Trophoblast cell (in vitro differentiated cells and primary cell): ENCODE data around the gene LRRN4CL.

Source experiments
- DNase-seq, 2 donors: peaks; one replicate each; pipeline ENCODE4 v3.0.0-alpha.2; 2016
- H2AFZ ChIP-seq: 2 replicates; pipeline ENCODE4 v1.6.1; 2013; ENCODE audit warnings: low read length, moderate library complexity, mild to moderate bottlenecking; ENCODE audit not compliant: insufficient read depth, poor library complexity
- H2AK5ac ChIP-seq: 2 replicates; pipeline ENCODE4 v1.6.1; 2013; ENCODE audit warnings: mild to moderate bottlenecking, low read length
- H2BK120ac ChIP-seq: 2 replicates; pipeline ENCODE4 v1.6.1; 2013; ENCODE audit warnings: low read length, mild to moderate bottlenecking, moderate library complexity; ENCODE audit not compliant: insufficient read depth, poor library complexity
- H2BK12ac ChIP-seq: 2 replicates; pipeline ENCODE4 v1.6.1; 2013; ENCODE audit warnings: mild to moderate bottlenecking, low read length, moderate library complexity
- H2BK5ac ChIP-seq: 2 replicates; pipeline ENCODE4 v1.6.1; 2013; ENCODE audit warnings: low read length, low read depth, moderate library complexity, mild to moderate bottlenecking; ENCODE audit not compliant: poor library complexity
- H3K14ac ChIP-seq: 2 replicates; pipeline ENCODE4 v1.6.1; 2013; ENCODE audit warnings: mild to moderate bottlenecking, low read length
- H3K18ac ChIP-seq: 2 replicates; pipeline ENCODE4 v1.6.1; 2013; ENCODE audit warnings: mild to moderate bottlenecking, low read length
- H3K23ac ChIP-seq: 2 replicates; pipeline ENCODE4 v1.6.1; 2013; ENCODE audit warnings: low read length
- H3K27ac ChIP-seq: 2 replicates; pipeline ENCODE4 v1.5.1; 2013; ENCODE audit warnings: low read depth, mild to moderate bottlenecking, inconsistent platforms, low read length, moderate library complexity
- H3K27me3 ChIP-seq: 2 replicates; pipeline ENCODE4 v1.6.1; 2013; ENCODE audit warnings: inconsistent platforms, mild to moderate bottlenecking, low read length, moderate library complexity; ENCODE audit not compliant: insufficient read depth
- H3K36me3 ChIP-seq, 2 experiments: 1 replicate in 1 of 2; 2 replicates in 1 of 2; pipeline ENCODE4 v1.6.1; 2013; ENCODE audit warnings: low read length in 2 of 2, mild to moderate bottlenecking in 2 of 2, moderate library complexity in 1 of 2; ENCODE audit not compliant: insufficient read depth in 2 of 2, control insufficient read depth in 1 of 2
- H3K4ac ChIP-seq: 2 replicates; pipeline ENCODE4 v1.6.1; 2013; ENCODE audit warnings: low read depth, mild to moderate bottlenecking, low read length, moderate library complexity
- H3K4me1 ChIP-seq, 2 experiments: 1 replicate in 1 of 2; 2 replicates in 1 of 2; pipeline ENCODE4 v1.6.1; 2013; ENCODE audit warnings: low read length in 2 of 2, mild to moderate bottlenecking in 2 of 2, moderate library complexity in 1 of 2; ENCODE audit not compliant: insufficient read depth in 2 of 2, control insufficient read depth in 1 of 2
- H3K4me2 ChIP-seq: 2 replicates; pipeline ENCODE4 v1.6.1; 2013; ENCODE audit warnings: inconsistent platforms, mild to moderate bottlenecking, low read length, moderate library complexity
- H3K4me3 ChIP-seq: 2 replicates; pipeline ENCODE4 v1.5.1; 2013; ENCODE audit warnings: mild to moderate bottlenecking, low read depth, low read length, inconsistent platforms
- H3K79me1 ChIP-seq: one replicate; pipeline ENCODE4 v1.6.1; 2013; ENCODE audit warnings: low read length
- H3K79me2 ChIP-seq: 2 replicates; pipeline ENCODE4 v1.6.1; 2013; ENCODE audit warnings: low read length, mild to moderate bottlenecking; ENCODE audit not compliant: control insufficient read depth, insufficient read depth, poor library complexity
- H3K9ac ChIP-seq: 2 replicates; pipeline ENCODE4 v1.6.1; 2013; ENCODE audit warnings: mild to moderate bottlenecking, low read length
- H3K9me3 ChIP-seq: 2 replicates; pipeline ENCODE4 v1.6.1; 2013; ENCODE audit warnings: low read depth, mild to moderate bottlenecking, control low read depth, inconsistent platforms, low read length; ENCODE audit not compliant: insufficient read depth
- H4K12ac ChIP-seq: 2 replicates; pipeline ENCODE4 v1.6.1; 2013; ENCODE audit warnings: low read depth, mild to moderate bottlenecking, low read length, moderate library complexity
- H4K8ac ChIP-seq: 2 replicates; pipeline ENCODE4 v1.6.1; 2013; ENCODE audit warnings: low read depth, mild to moderate bottlenecking, low read length, moderate library complexity
- H4K91ac ChIP-seq: one replicate; pipeline ENCODE4 v1.6.1; 2013; ENCODE audit warnings: low read depth, mild to moderate bottlenecking, low read length, moderate library complexity
- WGBS: extraction: QIAGEN DNeasy Blood & Tissue Kit; methylation state at CpG from one replicate; pipeline ENCODE4 v1.1.7; 2013; ENCODE audit warnings: missing lambda C conversion rate; ENCODE audit not compliant: insufficient read length, insufficient coverage; ENCODE audit errors: extremely low coverage; 5-methylcytosine and 5-hydroxymethylcytosine counted together

LRRN4CL gene

DNA sequence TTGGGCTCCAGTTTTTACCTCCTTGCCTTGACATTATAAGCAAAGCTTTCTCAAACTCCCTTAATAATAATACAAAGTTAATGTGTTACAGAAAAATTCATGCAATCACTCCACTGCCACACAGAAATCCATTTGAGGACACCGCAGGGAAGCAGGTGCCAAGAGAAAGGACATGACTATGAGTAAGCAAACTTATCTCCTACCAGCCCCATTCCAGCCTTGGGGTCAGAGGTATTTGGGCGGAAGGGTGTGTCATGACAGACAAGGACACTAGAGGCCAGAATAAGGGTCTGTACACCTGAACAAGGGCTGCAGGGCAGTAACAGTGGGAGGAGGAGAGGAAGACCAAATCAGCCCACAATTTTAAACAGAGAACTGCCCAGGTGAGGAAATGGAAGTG lies 24.0 kb upstream of the LRRN4CL start:
- Histone ChIP-seq H3K14ac (no peak overlapping the region), H2BK12ac (no peak overlapping the region), H2AK5ac (no peak overlapping the region), H2BK5ac (no peak overlapping the region), H2BK120ac (no peak overlapping the region), H3K36me3 (peaks cover 26 to 54% of the 10 kb centered on the region in 2 experiments), H3K4me3 (no peak overlapping the region), H3K23ac (no peak overlapping the region), H3K27me3 (no peaks in the 10 kb centered on the region), H3K18ac (no peak overlapping the region), H3K9me3 (peaks cover 1% of the 10 kb centered on the region), H3K27ac (no peak overlapping the region), H3K9ac (no peak overlapping the region), H4K12ac (no peak overlapping the region), H3K79me1 (peaks cover 15% of the 10 kb centered on the region), H3K4me1 (peaks cover 7 to 11% of the 10 kb centered on the region in 2 experiments), H2AFZ (no peak overlapping the region), H3K79me2 (peaks cover 8% of the 10 kb centered on the region), H4K8ac (no peak overlapping the region), H3K4ac (no peak overlapping the region), H4K91ac (no peak overlapping the region), H3K4me2 (no peak overlapping the region)
- WGBS: no CpG with 5 or more reads among the region's 2 CpGs
- peak; percentile 78 to 86 for DNase-seq

DNA sequence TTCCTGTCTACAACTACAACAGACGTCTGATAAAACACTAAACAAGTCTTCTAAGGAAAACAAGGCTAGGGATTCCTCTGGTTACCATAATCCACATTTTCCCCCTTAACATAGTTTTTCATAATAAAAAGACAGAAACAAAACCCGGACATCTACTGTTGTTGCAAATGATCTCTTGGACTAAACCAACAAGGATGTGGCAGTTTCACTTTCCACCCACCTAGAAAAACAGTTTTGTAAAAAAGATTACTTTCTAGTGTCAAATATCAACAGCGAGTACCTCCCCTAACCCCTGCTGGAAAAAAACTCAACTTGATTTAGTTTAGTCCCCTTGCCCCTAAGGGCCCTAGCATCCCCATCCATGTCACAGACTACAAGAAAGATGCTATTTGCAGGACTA lies 23.5 kb upstream of the LRRN4CL start:
- H2BK12ac ChIP-seq: no peak overlapping the region
- no peak overlapping the region for H4K8ac ChIP-seq
- no CpG with 5 or more reads among the region's 3 CpGs for WGBS
- DNase-seq: no peak
- no peak overlapping the region for H4K12ac ChIP-seq
- H2BK120ac ChIP-seq: no peak overlapping the region
- no peak overlapping the region for H2BK5ac ChIP-seq
- peaks cover 15% of the 10 kb centered on the region for H3K79me1 ChIP-seq
- no peak overlapping the region for H3K18ac ChIP-seq
- H3K23ac ChIP-seq: no peak overlapping the region
- H3K4me1 ChIP-seq: peaks cover 11 to 15% of the 10 kb centered on the region in 2 experiments
- H3K36me3 ChIP-seq: peaks cover 24 to 50% of the 10 kb centered on the region in 2 experiments
- H2AFZ ChIP-seq: no peak overlapping the region
- peaks cover 8% of the 10 kb centered on the region for H3K79me2 ChIP-seq
- no peak overlapping the region for H2AK5ac ChIP-seq
- H3K4me2 ChIP-seq: no peak overlapping the region
- no peaks in the 10 kb centered on the region for H3K27me3 ChIP-seq
- no peak overlapping the region for H3K9ac ChIP-seq
- no peak overlapping the region for H3K4ac ChIP-seq
- no peak overlapping the region for H3K4me3 ChIP-seq
- H3K14ac ChIP-seq: no peak overlapping the region
- peaks cover 1% of the 10 kb centered on the region for H3K9me3 ChIP-seq
- H4K91ac ChIP-seq: no peak overlapping the region
- no peak overlapping the region for H3K27ac ChIP-seq

DNA sequence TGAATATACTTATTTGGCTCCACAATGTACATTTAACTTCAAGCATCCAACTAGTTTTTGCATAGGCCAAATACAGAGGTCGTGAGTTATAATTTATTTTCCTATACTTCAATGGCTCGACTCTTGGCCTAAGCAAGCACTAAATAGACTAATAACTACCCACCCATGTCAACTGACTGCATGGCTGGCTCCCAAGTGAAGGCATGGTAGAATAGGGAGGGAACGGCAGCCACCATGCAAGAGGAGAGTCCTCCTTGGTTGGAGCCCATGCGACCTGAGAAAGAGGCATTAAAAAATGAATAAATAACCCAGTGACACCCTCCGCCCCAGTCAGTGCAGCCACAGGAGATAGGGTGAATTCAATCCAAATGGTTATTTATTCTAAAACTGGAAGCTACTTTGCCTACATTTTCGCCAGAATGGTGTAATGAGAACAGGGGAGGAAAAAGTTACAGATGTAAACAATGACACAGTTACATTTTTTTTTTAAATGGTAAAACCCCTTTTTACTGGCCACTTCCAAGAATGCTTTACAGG lies 23.0 kb upstream of the LRRN4CL start:
- no peak for DNase-seq
- H3K27ac ChIP-seq: no peak overlapping the region
- peaks cover 15% of the 10 kb centered on the region for H3K79me1 ChIP-seq
- H3K9me3 ChIP-seq: peaks cover 1% of the 10 kb centered on the region
- no peak overlapping the region for H3K18ac ChIP-seq
- WGBS: no CpG with 5 or more reads among the region's 6 CpGs
- no peak overlapping the region for H3K4ac ChIP-seq
- H4K91ac ChIP-seq: no peak overlapping the region
- H2AFZ ChIP-seq: no peak overlapping the region
- H3K79me2 ChIP-seq: peaks cover 8% of the 10 kb centered on the region
- peaks cover 12 to 17% of the 10 kb centered on the region in 2 experiments for H3K4me1 ChIP-seq
- H3K9ac ChIP-seq: no peak overlapping the region
- H4K12ac ChIP-seq: no peak overlapping the region
- no peak overlapping the region for H2BK5ac ChIP-seq
- H3K27me3 ChIP-seq: no peaks in the 10 kb centered on the region
- H3K14ac ChIP-seq: no peak overlapping the region
- H2AK5ac ChIP-seq: no peak overlapping the region
- H3K23ac ChIP-seq: no peak overlapping the region
- H3K4me2 ChIP-seq: no peak overlapping the region
- no peak overlapping the region for H4K8ac ChIP-seq
- no peak overlapping the region for H2BK12ac ChIP-seq
- no peak overlapping the region for H3K4me3 ChIP-seq
- peaks cover 20 to 45% of the 10 kb centered on the region in 2 experiments for H3K36me3 ChIP-seq
- H2BK120ac ChIP-seq: no peak overlapping the region

DNA sequence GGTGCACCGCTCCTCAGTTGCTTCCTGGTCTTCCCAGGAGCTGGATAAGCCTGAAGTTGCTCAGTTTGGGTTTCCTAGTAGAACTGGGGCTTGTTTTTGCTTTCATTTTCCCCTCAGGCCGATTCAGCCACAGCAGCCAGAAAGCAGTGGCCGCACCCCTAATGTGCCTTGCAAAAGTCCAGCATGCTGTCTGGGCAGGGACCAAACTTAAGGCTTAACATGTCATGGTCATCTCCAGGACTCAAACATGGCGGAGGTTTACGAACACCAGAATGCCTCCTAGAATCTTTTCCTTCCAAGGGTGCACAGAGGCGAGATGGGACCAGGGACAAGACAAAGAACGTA lies 20.6 kb upstream of the LRRN4CL start:
- H3K23ac ChIP-seq: no peak overlapping the region
- no peak overlapping the region for H2AFZ ChIP-seq
- H4K8ac ChIP-seq: peak overlapping the region; percentile 96
- peaks cover 9 to 26% of the 10 kb centered on the region in 2 experiments for H3K36me3 ChIP-seq
- H3K79me1 ChIP-seq: peaks cover 22% of the 10 kb centered on the region
- H2AK5ac ChIP-seq: peak overlapping the region; percentile 43
- H3K9ac ChIP-seq: peak overlapping the region; percentile 71
- peak overlapping the region; percentile 90 for H3K4ac ChIP-seq
- no peaks in the 10 kb centered on the region for H3K9me3 ChIP-seq
- peaks cover 10% of the 10 kb centered on the region for H3K79me2 ChIP-seq
- H3K14ac ChIP-seq: peak overlapping the region; percentile 92
- H3K4me2 ChIP-seq: peak overlapping the region; percentile 90
- H2BK120ac ChIP-seq: peak overlapping the region; percentile 67
- peak in 1 of 2 donors; percentile 16 for DNase-seq
- no CpG with 5 or more reads among the region's 7 CpGs for WGBS
- H3K27me3 ChIP-seq: no peaks in the 10 kb centered on the region
- peak overlapping the region; percentile 94 for H4K12ac ChIP-seq
- H3K18ac ChIP-seq: peak overlapping the region; percentile 82
- peak overlapping the region; percentile 58 for H3K4me3 ChIP-seq
- H2BK5ac ChIP-seq: peak overlapping the region; percentile 88
- H4K91ac ChIP-seq: peak overlapping the region; percentile 96
- peak overlapping the region; percentile 90 for H3K27ac ChIP-seq
- no peak overlapping the region for H2BK12ac ChIP-seq
- H3K4me1 ChIP-seq: peaks cover 25 to 30% of the 10 kb centered on the region in 2 experiments
